Activated effector memory CD4-positive, alpha-beta T cell treated with anti-CD3 and anti-CD28 coated beads, Interleukin-2, amount 50 U/mL, for 16 hours (primary cell): ENCODE results near the gene SEMA4C.
"Not testable (repeated sequence)": the region's sequence is repeated elsewhere in the genome, so short reads cannot be mapped to it uniquely, and the experiment has no call there.

Experiments
- DNase-seq: peaks from one replicate; pipeline ENCODE4 v3.0.0-alpha.2; 2020

Gene SEMA4C

DNA sequence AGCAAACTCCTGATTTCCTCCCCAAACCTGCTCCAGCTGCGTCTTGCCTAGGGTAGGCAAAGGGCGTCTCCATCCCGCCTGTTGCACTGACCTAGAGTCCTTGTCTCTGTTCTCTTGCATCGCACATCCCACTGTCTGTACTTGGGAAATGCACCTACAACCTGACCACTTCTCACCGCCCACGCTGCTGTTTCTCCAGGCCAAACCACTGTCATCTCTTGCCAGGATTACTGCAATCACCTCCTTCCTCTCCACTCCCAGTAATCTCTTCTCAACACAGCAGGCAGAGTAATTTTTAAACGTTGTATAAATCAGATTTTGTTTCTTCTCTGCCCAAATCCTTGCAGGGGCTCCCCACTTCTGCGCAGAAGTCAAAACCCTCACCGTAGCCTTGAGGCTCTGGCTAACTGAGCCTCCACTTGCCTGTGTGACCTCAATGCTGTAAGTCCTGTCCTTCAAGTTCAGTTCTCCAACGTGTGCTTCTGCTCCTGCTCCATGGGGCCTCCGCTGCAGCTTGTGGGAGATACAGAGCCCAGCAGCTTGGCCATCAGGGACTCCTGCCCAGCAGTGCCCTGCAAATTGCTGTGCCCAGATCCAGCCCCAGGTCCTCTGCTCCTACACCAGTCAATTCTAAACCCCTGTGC, 27.7 kb upstream of the SEMA4C start:
- DNase-seq = no peak

DNA sequence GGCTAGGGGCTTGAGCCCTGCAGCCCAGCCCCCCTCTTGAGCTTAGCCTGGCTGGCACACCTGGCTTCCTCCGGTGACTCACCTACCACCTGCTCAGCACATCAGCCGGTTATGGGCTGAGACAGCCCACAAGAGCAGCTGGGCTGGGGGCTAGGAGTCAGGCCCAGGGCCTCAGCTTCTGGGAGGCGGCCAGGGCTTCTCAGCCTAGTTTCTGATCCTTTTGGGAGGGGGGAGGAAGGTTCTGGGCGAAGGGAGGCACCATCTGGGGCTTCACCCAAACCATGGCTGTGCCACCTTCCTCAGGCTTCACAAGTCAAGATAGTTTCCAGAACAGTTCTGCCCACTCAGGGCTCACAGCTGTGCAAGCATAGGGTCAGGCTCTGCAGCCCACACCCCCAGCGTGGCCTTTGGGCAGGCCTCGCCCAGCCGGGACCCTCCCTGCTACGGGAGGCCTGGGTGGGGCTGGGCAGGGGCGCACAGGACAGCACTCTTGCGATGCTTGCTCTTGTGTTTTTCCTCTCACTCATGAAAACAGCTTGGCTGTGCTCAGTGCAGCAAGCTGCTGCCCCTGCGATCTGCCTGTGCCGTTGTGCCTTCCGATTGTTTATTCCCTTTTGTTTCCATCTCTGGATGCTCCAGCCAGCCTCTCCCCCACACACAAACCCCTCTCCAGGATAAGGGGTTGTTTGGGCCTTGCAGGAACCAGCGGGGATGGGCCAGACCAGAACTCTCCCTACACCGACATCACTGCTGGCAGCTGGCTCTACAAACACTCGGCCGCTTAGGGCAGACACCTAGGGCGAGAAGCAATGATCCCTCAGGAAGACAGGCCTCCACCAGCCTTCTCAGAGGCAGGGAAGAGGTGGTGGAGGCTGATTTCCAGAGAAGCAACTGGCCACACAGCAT, 26.1 kb upstream of the SEMA4C start:
- DNase-seq = no peak

DNA sequence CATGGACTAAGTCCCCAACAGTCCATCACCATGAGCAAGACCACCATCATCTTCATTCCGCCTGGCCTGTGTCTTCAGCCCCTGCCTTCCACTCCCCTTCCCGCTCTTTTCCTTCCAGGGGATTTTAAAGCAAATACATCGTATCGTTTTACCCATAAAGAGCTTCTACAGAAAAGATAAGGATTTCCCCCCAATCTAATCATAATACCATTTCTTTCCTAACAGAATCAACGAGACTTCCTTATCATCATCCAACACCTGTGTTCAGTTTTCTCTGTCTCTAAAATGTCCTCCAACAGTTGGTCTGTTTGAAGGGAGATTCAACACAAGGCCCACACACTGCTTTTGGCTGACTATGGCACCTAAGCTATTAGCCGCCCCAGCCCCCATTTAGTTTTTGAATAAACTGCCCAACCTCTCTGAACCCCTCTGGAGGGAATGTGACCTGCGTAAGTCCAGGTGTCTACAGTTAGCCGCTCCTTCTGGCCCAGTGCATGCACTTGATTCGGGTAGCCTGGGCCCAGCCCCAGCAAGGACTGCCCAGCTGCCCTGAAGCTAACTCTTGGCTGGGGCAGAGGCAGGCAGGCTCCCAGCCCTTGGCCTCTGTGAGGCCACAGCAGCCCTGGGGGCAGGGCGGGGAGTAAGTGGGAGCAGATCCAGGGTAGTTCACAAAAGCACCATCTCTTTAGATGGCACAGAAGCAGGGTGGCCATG, 25.3 kb upstream of the SEMA4C start:
- DNase-seq = no peak

DNA sequence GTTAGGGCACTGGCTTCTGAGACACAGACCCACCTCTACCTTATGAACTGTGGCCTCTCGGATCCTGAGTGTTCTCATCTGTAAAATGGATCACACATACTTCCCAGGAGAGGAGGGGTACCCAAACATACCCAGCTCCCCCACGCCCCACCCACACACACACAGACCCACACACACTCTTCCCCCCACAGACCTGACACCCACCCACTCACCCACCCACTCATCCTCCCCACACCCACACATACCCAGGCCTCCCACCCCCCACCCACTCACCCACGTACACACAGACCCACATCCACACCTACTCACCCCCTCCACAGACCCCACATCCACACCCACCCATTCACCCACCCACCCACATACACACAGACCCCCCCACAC, 24.3 kb upstream of the SEMA4C start:
- no peak for DNase-seq

DNA sequence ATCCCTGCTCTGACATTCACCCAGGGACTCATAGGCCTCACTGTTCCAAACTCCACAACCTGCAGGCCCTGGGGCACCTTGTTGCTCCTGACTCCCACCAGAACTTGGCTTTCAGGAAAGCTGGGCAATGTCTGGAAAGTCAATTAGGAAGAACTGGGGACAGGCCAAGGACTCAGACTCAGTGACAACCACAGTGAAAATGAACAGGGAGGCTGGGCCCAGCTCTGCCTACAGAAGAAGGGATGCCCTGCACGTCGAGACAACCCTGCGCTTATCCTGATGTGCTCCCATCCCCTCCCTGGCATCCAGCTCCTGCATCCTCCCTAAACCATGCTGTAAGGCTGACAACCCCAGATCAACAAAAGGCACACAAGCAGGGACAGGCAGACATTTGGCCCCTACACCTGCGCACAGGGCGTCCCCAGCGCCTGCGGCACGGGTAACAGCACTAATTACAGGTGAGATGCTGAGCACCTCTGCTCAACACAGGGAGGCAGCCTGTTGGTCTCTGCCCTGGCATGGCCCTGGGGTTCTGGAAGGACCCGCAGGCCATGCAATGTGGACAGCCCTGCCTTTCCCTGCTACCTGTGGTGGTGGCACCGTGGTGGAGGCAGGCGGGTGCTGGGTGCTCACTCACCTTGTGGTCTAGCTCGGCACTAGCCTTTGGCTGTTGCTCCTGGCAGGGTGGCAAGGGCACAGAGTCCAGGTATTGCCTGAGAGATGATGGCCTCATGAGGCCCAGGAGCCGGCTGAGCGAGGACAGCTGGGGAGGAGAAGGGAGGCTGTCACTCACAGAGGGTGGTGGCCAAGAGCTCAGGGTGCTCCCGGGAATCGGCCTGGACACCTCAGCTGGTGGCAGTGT, 23.6 kb upstream of the SEMA4C start:
- DNase-seq = no peak

DNA sequence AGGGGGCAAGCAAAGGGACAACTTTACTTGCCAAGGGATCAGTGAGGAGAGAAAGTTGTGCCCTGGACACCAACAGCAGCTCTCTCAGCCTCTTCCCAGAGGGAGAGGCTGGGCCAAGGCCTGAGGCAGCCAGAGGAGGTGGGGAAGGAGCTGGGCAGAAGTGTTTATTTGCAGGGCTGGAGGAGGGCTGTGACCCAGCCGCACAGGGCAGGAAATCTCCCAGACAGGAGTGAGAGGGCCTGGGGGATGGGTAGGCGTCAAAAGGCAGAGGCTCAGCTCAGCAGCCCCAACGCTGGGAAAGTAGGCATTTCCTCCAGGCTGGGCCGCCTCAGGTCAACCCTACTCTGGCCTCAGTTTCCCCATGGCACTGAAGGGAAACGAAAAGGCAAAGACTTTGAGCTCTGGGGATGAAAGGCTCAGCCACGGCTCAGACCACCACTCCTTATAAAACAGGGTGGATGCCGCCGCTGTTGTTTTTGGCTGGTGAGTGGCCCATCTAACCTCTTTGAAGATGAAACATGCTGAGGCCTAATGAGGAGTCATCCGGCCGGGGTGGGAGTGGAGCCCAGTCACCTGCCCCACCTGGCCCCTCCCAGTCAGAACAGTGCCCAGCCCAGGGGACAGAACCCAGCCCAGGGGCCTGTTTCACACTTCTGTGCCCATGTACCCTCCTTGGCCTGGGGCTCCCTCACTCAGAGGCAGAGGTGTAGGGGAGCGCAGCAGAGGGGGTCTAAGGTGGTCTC, 21.9 kb upstream of the SEMA4C start:
- DNase-seq = no peak

DNA sequence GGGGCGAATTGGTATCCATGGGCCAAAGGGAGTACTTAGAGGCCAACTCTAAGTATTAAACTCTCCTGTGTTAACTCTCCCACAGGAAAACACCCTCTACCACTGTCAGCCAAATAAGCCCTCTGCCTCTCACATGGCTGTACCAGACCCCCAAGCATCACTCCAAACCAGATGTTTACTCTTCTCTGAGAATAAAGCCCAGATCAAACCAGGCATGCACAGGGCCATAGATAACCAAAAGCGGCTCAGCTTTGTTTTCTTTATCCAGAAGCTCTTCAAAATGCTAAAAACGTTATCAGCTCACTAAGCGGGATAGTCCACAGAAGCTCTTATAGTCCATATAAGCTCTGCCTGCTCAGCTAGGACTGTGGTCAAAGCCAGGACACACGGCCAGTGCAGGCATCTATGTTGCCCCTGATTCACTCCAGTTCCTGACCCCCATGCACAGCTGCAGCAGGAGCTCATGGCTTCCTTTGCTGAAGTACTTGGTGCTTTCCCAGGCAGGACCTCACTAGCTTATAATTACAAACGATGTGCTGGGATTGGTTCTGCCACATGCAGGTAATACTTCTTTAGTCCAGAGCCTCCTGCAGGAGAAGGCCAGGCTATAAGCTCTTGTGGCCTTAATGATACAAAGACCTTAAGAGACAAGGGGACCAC, 21.0 kb upstream of the SEMA4C start:
- no peak for DNase-seq

DNA sequence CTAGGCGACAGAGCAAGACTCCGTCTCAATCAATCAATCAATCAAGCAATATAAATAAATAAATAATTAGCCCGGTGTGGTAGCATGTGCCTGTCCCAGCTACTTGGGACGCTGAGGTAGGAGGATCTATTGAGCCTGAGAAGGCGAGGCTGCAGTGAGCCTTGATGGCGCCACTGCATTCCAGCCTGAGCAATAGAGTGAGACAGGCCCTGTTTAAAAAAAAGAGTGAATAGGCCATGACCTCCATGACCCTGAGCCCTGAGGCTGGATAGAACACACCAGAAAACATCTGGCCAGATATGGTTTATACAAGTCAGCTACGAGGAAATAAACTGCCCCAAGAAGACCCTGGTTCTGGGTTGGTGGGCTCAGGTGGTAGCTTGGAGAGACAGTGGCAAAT, 20.4 kb upstream of the SEMA4C start:
- DNase-seq = no peak

DNA sequence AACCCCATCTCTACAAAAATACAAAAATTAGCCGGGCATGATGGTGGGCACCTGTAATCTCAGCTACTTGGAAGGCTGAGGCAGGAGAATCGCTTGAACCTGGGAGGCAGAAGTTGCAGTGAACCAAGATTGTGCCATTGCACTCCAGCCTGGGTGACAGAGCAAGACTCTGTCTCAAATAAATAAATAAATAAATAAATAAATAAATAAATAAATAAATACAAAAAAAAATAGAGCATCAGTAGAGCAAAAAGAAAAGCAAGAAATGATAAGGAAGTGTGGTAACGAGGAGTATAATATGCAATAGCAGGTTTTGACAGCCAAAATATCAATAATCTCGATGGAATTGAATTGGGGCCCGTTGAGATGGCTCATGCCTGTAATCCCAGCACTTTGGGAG, 19.6 kb upstream of the SEMA4C start:
- DNase-seq = not testable (repeated sequence)

DNA sequence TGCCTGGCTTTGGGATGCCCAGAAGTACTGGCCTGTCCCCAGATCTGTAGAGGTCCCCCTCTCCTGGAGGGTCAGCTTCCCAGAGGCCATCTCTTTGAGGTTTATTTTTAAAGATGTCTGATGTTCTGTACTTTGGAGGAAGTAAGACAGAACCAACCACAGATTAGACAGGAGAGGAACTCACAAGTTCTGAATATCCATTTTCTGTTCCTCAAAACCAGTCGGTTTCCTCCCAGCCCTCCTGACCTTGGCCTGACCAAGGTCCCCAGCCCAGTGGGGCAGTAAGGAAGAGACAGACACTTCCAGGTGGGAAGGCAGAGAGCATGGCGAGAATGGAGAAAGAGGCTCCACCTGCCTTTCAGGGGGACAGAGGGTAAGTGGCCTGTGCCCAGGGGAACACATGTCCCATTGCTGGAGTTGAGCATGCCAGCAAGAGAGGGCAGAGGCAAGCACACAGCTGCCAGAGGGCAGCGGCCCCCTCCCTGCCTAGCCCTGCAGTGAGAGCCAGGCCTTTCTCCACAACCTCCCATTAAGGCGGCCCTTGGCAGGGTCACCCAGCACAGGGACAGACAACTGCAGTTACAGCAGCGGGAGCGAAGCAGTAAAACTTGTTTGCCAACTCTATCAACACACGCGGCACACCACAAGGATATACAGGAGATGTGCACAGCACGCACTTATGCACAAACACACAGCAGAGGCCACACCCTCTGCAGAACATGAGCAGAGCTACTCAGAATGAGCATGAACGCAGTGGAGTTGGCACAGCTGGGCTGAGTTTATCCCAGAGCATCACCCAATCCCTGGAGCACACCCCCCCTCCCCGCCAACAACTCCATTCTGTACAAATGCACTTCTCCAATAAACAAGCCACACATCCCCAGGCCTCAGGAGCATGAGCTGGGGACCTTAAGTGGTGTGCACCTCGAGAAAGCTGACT, 18.5 kb upstream of the SEMA4C start:
- no peak for DNase-seq

DNA sequence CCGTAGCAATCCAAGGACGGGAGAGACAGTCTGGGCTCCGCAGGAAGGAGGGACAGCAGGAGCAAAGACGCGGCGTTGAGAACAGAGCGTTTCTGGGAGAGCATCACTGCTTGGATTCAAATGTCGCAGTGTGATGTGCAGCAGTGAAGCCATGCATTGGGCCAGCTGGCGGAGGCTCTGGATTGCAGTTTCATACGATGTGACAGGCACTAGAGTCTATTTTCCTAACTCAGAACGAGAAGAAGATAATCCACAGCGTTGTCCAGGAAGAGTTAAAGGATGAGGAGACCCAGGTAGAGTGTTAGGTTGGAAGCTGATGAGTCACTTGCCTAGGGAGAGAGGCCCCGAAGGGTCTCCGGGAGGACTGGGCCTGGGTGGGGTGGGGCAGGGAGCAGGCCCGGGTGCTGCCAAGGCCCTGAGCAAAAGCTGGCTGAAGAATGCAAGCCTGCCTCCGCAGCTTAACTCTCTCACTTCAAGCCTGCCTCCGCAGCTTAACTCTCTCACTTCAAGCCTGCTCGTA, 17.7 kb upstream of the SEMA4C start:
- DNase-seq = no peak

DNA sequence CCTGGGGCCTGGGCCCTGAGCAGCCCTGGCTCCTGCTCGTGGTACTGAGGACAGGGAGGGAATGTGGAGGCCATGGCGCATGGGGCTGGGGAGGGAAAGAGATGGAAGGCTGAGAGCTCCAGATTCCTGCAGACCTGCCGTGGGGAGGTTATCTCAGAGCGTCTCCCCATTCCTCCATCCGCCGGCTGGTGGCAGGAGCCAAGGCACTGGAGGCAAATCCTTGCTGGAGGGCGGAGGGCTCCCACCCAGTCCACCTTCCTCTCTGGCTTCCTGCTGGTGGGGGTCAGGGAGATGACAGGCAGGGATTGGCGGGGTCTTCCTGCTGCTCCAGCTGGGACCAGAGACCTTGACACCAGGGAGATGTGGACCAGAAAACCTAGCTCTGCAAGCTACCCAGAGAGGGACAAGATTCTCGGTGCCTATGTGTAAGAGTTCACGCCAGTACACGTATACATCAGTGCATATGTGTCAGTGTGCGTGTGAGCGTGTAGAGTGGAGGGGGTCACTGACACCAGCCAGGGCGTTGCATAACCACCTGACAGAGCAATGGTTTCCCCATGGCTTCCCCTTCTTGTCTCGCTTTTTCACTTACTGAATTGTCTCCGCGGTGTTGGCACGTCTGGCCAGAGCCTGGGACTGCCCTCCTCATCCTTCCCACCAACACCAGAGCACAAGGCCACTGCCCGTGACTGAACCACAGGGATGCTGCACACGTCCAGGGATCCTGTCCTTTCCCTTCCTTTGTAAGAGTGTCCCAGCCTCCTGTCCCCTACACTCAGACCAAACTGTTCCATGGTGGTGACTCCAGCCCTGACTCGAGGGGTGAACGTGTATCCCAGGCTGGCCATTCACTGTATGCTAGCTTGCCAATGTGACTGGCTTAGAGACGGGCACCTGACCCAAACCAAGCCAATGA, 15.8 kb upstream of the SEMA4C start:
- DNase-seq = no peak

DNA sequence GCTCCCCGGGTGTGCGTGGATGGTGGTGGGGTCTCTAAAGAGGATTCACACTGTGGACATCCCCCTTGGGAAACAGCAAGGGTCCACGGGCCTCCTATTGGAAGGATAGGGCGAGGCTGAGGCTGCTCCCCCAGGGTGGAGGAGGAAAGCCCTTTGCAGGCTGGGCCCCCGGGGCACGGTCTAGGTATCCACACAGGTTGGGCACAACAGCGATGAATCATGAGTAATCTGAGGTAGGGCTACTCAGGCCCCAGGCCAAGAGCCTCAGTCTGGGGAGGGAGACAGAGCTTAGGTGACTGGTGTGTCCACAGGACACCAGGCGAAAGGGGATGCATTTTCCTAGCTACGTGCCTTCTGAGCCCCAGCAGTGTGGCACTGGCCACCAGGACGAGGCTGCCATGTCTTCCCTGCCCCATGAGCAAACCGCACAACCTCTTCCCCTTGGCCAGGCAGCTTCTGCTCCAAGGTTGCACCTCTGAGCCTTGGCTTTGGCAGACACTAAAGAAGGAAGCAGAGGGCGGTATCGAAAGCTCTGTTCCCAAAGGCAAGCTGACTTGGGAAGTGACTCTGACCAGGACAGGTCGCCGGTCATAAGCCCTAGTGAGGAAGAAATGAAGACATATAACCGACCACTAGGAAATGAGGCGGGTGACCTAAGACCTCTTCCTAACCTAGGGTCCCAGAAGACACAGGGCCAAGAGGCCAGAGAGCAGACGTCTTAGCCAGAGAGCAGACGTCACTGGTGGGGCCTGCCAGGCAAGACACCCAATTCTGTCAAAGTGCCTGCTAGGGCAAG, 14.6 kb upstream of the SEMA4C start:
- DNase-seq = no peak

DNA sequence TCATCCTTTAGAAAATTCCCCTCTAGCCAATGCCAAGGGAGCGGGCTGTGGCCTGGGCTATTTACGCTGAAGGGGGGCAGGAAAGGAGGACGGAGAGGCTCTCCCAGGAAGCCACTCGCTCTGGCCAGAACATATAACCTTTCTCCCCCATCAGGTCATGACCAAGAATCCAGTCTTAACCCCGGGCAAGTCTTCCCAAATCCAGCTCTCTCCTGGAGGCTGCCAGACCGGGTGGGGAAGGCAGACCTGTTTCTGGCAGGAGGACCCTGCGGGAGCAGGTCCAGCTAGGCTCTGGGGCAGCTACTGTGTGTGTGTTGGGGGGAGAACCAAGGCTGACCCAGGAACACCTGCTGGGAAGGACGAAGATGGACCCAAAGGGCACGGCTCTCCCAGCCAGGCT, 13.4 kb upstream of the SEMA4C start:
- no peak for DNase-seq

DNA sequence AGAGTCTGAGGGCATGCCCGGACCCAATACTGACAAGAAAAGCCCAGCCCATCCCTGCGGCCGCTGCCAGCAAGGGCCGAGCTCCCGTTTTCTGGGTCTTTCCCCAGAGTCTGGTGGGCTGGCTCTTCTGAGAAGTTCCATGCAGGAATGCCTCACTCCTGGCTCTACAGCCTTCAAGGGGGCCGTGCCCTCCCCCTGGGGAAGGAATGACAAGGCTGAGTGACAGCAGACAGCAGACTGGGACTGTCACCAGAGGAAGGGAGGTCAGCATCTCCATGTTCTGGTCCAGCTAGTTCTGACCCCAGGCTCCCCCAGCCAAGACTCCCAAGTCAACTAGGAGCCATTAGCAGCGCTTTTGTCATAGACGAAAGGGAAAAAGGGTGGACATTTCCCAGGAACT, 13.0 kb upstream of the SEMA4C start:
- DNase-seq = no peak

DNA sequence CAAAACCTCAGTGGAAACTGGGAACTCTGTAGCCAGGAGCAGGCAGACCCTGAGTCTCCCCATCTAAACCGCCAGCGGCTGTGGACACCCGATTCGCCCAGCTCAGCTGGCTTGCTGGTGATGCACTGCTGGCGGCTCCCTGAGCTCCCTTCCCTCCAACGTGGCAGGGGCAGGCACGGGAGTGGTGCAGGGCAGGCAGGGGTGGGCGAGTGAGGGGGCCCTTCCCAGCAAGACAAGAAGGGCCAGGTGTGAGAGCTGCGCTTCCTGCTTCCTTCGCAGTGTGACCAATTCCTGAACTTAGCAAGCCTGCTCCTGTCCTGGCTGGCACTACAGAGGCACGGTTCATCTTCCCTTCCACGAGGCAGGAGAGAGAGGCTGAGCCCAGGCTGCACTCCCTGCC, 12.3 kb upstream of the SEMA4C start:
- DNase-seq = no peak

DNA sequence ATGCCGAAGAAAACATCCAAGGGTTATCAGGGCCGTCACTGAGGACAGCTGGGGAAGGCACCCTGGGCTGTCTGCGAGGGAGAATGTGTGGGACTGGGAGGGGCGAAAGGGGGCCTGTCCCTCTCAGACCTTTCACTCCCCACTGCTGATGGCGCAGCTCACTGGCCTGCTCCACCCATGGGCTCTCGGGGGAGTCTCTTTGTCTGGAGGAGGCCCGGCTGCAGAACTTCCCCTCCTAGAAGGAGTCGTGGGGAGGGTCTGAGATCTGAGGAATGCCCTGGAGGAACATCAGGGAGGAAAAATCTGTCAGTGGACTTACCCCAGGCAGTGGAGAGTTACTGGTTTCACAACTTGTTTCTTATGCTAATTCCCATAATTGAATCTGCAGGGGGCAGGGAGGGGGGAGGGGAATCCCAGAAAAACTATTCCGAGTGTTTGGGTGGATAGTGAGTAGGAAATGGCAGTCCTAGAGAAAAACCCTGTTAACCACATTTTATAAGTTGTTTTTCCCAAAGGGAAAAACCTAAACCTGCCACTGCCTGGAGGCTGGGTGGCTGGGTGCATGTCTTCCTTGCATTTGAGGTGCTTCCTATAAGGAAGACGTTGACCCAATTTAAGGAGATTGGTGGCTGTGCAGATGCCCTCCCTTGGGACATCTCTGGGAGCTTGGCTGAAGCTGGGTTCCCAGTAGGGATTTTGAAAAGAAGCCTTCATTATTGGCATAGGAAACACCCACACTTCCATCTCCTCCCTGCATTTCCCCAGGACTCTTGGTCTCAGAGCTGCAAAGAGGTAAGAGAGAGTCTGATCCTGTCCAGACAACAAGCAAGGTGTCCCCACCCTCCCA, 11.7 kb upstream of the SEMA4C start:
- DNase-seq = no peak
